SK-N-SH treated with all-trans-retinoic acid at 6 μM for 48 hours (cell line): Measurements from ENCODE around the gene BTBD19.

Experiments
- ATAC-seq: fragments of 200-7000 bp; cut with Tn5 transposase; 3 replicates; pipeline ENCODE4 v1.9.1; 2020; ENCODE audit warnings: mild to moderate bottlenecking, moderate library complexity
- ARNTL ChIP-seq: fragments of 450-650 bp; formaldehyde crosslinking; IDR thresholded peaks from 2 replicates; pipeline ENCODE4 v1.5.0; 2020; ENCODE audit warnings: low read depth, mild to moderate bottlenecking, moderate library complexity, borderline replicate concordance
- BACH2 ChIP-seq: fragments of 250-450 bp; sonication (Bioruptor Pico); IDR thresholded peaks from 2 replicates; pipeline ENCODE4 v1.9.0; 2021; ENCODE audit warnings: mild to moderate bottlenecking, borderline replicate concordance
- CREB5 ChIP-seq: fragments of 250-450 bp; sonication (Bioruptor Pico); IDR thresholded peaks from 2 replicates; pipeline ENCODE4 v1.5.1; 2020; ENCODE audit warnings: low read depth, mild to moderate bottlenecking, moderate library complexity
- CSDC2 ChIP-seq: fragments of 250-450 bp; sonication (Bioruptor Pico); IDR thresholded peaks from 2 replicates; pipeline ENCODE4 v1.5.0; 2020; ENCODE audit warnings: mild to moderate bottlenecking, moderate library complexity
- CSRNP3 ChIP-seq: fragments of 250-450 bp; sonication (Bioruptor Pico); IDR thresholded peaks from 2 replicates; pipeline ENCODE4 v1.5.1; 2021; ENCODE audit warnings: mild to moderate bottlenecking, moderate library complexity
- ESRRG ChIP-seq: fragments of 250-450 bp; sonication (Bioruptor Pico); IDR thresholded peaks from 2 replicates; pipeline ENCODE4 v1.6.1; 2021; ENCODE audit warnings: mild to moderate bottlenecking
- GLIS3 ChIP-seq: fragments of 250-450 bp; sonication (Bioruptor Pico); IDR thresholded peaks from 2 replicates; pipeline ENCODE4 v1.5.0; 2020; ENCODE audit warnings: mild to moderate bottlenecking, moderate library complexity
- ISL1 ChIP-seq: fragments of 250-450 bp; sonication (Bioruptor Pico); IDR thresholded peaks from 2 replicates; pipeline ENCODE4 v2.1.2; 2022; ENCODE audit warnings: mild to moderate bottlenecking, moderate library complexity
- OSR1 ChIP-seq: fragments of 250-450 bp; sonication (Bioruptor Pico); IDR thresholded peaks from 2 replicates; pipeline ENCODE4 v1.8.0; 2022; ENCODE audit warnings: moderate library complexity, mild to moderate bottlenecking, inconsistent platforms
- PATZ1 ChIP-seq: fragments of 250-450 bp; sonication (Bioruptor Pico); IDR thresholded peaks from 2 replicates; pipeline ENCODE4 v1.8.0; 2020; ENCODE audit warnings: mild to moderate bottlenecking, moderate library complexity, borderline replicate concordance
- POU6F1 ChIP-seq: fragments of 250-450 bp; sonication (Bioruptor Pico); IDR thresholded peaks from 2 replicates; pipeline ENCODE4 v1.8.0; 2021; ENCODE audit warnings: low read depth, mild to moderate bottlenecking, moderate library complexity, borderline replicate concordance
- RARB ChIP-seq: fragments of 250-450 bp; sonication (Bioruptor Pico); IDR thresholded peaks from 2 replicates; pipeline ENCODE4 v1.8.0; 2021; ENCODE audit warnings: mild to moderate bottlenecking, moderate library complexity
- SNAI2 ChIP-seq: fragments of 250-450 bp; sonication (Bioruptor Pico); IDR thresholded peaks from 2 replicates; pipeline ENCODE4 v1.5.0; 2020; ENCODE audit warnings: mild to moderate bottlenecking, moderate library complexity
- TOX ChIP-seq: fragments of 250-450 bp; sonication (Bioruptor Pico); IDR thresholded peaks from 2 replicates; pipeline ENCODE4 v1.8.0; 2021; ENCODE audit warnings: mild to moderate bottlenecking, moderate library complexity, borderline replicate concordance
- TSHZ2 ChIP-seq: fragments of 250-450 bp; sonication (Bioruptor Pico); IDR thresholded peaks from 2 replicates; pipeline ENCODE4 v1.5.0; 2020; ENCODE audit warnings: mild to moderate bottlenecking, moderate library complexity
- ZC3H10 ChIP-seq: fragments of 250-450 bp; sonication (Bioruptor Pico); IDR thresholded peaks from 2 replicates; pipeline ENCODE4 v1.5.1; 2021; ENCODE audit warnings: mild to moderate bottlenecking, moderate library complexity
- ZFP3 ChIP-seq: fragments of 250-450 bp; sonication (Bioruptor Pico); IDR thresholded peaks from 2 replicates; pipeline ENCODE4 v1.5.0; 2020; ENCODE audit warnings: mild to moderate bottlenecking, moderate library complexity
- ZFP30 ChIP-seq: fragments of 450-650 bp; formaldehyde crosslinking; IDR thresholded peaks from 2 replicates; pipeline ENCODE4 v1.5.0; 2022; ENCODE audit warnings: mild to moderate bottlenecking, moderate library complexity
- ZNF565 ChIP-seq: fragments of 450-650 bp; formaldehyde crosslinking; conservative IDR thresholded peaks from 2 replicates; pipeline ENCODE4 v1.5.0; 2020; ENCODE audit warnings: low read depth, mild to moderate bottlenecking, moderate library complexity
- ZNF70 ChIP-seq: fragments of 450-650 bp; formaldehyde crosslinking; IDR thresholded peaks from 2 replicates; pipeline ENCODE4 v1.5.0; 2020; ENCODE audit warnings: mild to moderate bottlenecking, moderate library complexity
- ZNF8 ChIP-seq: fragments of 450-650 bp; formaldehyde crosslinking; IDR thresholded peaks from 2 replicates; pipeline ENCODE4 v1.5.0; 2020; ENCODE audit warnings: mild to moderate bottlenecking, moderate library complexity

BTBD19 gene

GRCh38 chr1:44839576-44839975, 31.3 kb downstream of the BTBD19 start:
- TF ChIP-seq ZNF8 (CRISPR knock-in tag) (no peak), ARNTL (CRISPR knock-in tag) (no peak), ZFP30 (CRISPR knock-in tag) (no peak), TSHZ2 (no peak)
- TF ChIP-seq, all 23 proteins: peak for 0
- ATAC-seq: no peak

GRCh38 chr1:44842486-44842861, 34.2 kb downstream of the BTBD19 start:
- TF ChIP-seq TOX (CRISPR knock-in tag): no peak
- no peak for TF ChIP-seq ISL1 (CRISPR knock-in tag)
- TF ChIP-seq ARNTL (CRISPR knock-in tag): no peak
- TF ChIP-seq CREB5: no peak
- TF ChIP-seq GLIS3 (CRISPR knock-in tag): no peak

GRCh38 chr1:44842862-44843655, 34.7 kb downstream of the BTBD19 start, which contains the start of gene PTCH2:
TSS of gene PTCH2 (minus strand) at chr1:44843253. CDS start at chr1:44842932, 321 bp downstream.
- no peak for TF ChIP-seq ZNF70 (CRISPR knock-in tag)
- no peak for TF ChIP-seq CSRNP3 (CRISPR knock-in tag)
- no peak for TF ChIP-seq ISL1 (CRISPR knock-in tag)
- TF ChIP-seq SNAI2: no peak
- TF ChIP-seq, all 23 proteins: peak for 0
- ATAC-seq: peak; percentile 94

More at GRCh38 chr1:44842486-44842861, 34.2 kb downstream of the BTBD19 start:
- peak; percentile 21 for ATAC-seq

GRCh38 chr1:44846985-44847384, 38.7 kb downstream of the BTBD19 start:
- ATAC-seq: no peak
- no peak for TF ChIP-seq POU6F1
- TF ChIP-seq RARB (CRISPR knock-in tag): no peak
- TF ChIP-seq ESRRG: no peak
- TF ChIP-seq BACH2 (CRISPR knock-in tag): no peak
- no peak for TF ChIP-seq ZC3H10
- TF ChIP-seq CSRNP3 (CRISPR knock-in tag): no peak
- no peak for TF ChIP-seq ZNF565 (CRISPR knock-in tag)
- no peak for TF ChIP-seq ZFP30 (CRISPR knock-in tag)
- TF ChIP-seq PATZ1 (CRISPR knock-in tag): no peak
- no peak for TF ChIP-seq ISL1 (CRISPR knock-in tag)
- TF ChIP-seq ZNF8 (CRISPR knock-in tag): no peak
- no peak for TF ChIP-seq SNAI2
- TF ChIP-seq CSDC2: no peak
- TF ChIP-seq ZFP3 (CRISPR knock-in tag): no peak
- no peak for TF ChIP-seq OSR1
- TF ChIP-seq, all 23 proteins: peak for 0
